GM18868 (cell line): Measurements from ENCODE around the gene SHROOM2.
"Not testable (repeated sequence)": the region's sequence is repeated elsewhere in the genome, so short reads cannot be mapped to it uniquely, and the experiment has no call there.

Experiments used
- ATAC-seq: cut with Tn5 transposase; IDR thresholded peaks from one replicate; pipeline ENCODE4 v1.9.1; 2021; ENCODE audit warnings: mild to moderate bottlenecking, moderate library complexity; ENCODE audit not compliant: unreplicated experiment

The SHROOM2 gene, protein sequence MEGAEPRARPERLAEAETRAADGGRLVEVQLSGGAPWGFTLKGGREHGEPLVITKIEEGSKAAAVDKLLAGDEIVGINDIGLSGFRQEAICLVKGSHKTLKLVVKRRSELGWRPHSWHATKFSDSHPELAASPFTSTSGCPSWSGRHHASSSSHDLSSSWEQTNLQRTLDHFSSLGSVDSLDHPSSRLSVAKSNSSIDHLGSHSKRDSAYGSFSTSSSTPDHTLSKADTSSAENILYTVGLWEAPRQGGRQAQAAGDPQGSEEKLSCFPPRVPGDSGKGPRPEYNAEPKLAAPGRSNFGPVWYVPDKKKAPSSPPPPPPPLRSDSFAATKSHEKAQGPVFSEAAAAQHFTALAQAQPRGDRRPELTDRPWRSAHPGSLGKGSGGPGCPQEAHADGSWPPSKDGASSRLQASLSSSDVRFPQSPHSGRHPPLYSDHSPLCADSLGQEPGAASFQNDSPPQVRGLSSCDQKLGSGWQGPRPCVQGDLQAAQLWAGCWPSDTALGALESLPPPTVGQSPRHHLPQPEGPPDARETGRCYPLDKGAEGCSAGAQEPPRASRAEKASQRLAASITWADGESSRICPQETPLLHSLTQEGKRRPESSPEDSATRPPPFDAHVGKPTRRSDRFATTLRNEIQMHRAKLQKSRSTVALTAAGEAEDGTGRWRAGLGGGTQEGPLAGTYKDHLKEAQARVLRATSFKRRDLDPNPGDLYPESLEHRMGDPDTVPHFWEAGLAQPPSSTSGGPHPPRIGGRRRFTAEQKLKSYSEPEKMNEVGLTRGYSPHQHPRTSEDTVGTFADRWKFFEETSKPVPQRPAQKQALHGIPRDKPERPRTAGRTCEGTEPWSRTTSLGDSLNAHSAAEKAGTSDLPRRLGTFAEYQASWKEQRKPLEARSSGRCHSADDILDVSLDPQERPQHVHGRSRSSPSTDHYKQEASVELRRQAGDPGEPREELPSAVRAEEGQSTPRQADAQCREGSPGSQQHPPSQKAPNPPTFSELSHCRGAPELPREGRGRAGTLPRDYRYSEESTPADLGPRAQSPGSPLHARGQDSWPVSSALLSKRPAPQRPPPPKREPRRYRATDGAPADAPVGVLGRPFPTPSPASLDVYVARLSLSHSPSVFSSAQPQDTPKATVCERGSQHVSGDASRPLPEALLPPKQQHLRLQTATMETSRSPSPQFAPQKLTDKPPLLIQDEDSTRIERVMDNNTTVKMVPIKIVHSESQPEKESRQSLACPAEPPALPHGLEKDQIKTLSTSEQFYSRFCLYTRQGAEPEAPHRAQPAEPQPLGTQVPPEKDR (N-terminal part only)

DNA sequence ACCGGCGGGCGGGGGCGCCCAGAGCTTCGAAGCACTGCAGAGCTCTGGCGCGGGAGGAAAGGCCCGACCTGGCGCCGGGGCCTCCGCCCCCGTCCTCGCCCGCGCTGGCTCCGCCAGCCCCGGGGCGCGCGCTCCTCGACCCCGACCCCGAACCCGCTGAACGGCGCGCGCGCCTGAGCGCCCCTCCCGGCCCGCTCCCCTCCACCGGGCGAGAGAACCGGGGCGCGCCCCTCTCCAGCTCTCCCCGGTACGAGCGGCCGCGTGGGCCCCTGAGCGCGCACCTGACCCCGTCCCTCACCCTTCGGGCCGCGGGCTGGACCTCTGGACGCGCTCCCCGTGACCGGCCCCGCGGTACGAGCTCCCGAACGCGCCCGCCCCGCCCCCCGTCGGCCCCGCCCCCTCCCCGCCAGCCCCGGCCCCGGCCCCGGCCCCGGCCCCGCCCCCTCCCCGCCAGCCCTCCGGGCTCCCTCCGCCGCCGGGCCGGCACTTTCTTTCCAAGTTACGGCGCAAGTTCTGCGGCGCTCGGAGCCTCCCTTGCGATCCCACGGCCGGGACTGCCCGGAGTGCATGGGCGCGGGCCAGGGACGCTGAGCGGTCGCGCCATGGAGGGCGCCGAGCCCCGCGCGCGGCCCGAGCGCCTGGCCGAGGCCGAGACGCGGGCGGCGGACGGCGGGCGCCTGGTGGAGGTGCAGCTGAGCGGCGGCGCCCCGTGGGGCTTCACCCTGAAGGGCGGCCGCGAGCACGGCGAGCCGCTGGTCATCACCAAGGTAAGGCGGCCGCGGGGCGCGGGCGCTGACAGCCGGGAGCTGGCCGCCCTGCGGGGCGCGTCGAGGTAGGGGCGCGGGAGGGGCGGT, at the start of gene SHROOM2:
SHROOM2 (plus strand) TSS at position 486 of the 854 bp plus-strand sequence; CDS start at position 603, 117 bp downstream.
- ATAC-seq: no peak

DNA sequence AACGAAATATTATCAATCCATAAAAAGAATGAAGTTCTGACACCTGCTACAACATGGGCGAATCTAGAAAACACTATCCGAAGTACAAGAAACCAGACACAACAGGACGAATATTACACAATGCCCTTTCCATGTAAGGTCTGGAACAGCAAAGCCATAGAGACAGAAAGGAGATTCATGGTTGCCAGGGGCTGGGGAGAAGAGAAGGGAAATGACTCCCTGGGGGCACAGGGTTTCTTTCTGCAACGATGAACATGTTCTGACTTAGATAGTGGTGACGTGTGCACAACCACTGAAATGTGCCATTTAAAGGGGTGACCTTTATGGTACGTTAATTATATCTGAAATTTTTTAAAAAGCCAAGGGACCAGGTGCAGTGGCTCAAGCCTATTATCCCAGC, 48.9 kb upstream of the SHROOM2 start:
- ATAC-seq: no peak

DNA sequence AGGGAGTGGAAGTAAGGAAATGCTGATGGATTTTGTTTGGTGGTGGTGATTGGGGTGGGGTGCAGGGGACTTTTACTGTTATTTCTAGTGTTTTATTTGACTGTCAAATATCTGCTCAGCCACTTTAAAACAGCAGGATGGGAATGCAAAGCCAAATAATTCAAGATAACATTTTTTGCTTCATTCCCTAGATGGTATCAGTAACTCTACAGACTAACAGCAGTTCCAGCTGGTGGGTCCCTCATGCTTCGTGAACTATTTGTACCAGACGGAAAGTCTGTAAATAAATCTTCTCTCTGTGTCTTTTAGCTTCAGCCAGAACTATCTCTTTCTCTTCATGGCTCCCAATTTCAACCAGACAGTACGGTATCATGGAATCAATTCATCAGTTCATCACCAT, 48.1 kb upstream of the SHROOM2 start:
- ATAC-seq: no peak

DNA sequence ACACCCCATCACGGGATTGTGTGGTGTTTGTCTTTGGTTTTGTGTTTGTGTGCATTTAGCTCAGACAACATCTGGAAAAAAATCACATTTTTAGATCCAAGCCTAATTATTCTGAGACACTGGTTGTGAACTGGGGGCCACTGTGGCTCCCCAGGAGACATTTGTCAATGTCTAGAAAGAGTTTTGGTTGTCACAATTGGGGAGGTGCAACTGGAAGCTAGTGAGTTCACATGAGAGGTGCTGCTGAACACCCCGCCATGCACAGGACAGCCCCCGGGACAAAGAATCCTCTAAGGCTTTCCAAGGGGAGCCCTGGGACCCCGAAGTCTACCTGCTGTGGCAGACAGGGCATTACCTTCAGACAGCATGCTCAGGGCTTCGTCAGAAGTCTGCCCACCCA, 47.1 kb upstream of the SHROOM2 start:
- no peak for ATAC-seq

DNA sequence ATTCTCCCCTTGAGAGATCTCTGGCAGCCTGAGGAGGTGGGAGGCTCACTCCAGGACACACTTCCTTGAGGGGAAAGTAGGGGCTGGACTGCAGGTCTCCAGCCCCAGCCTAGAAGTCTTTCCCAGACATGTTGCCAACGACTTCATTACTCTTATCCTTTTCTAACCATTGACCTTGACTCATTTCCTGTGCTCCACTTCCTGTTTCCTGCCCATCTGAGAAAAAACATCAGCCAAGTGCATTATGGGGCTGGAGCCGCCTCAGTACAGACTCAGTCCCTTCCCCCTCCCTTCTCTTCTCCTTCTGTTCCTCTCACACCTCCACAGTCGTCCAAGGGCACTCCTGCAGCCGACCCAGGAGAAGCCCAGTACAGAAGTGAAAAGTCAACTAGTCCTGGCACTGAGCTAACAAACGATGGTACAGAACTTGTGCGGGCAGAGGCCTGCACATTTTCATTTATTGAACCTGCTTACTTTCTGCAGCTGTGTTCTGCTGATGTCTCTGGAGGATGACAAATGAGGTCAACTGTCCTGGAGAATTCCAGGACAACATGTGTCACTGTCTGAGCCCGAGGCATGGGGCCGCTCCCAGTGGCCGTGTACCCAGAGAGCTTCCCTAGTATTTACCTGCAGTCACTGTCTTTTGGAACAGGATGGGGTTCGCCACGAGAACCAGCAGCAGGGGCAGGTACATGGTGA, 40.7 kb upstream of the SHROOM2 start:
- ATAC-seq: no peak

DNA sequence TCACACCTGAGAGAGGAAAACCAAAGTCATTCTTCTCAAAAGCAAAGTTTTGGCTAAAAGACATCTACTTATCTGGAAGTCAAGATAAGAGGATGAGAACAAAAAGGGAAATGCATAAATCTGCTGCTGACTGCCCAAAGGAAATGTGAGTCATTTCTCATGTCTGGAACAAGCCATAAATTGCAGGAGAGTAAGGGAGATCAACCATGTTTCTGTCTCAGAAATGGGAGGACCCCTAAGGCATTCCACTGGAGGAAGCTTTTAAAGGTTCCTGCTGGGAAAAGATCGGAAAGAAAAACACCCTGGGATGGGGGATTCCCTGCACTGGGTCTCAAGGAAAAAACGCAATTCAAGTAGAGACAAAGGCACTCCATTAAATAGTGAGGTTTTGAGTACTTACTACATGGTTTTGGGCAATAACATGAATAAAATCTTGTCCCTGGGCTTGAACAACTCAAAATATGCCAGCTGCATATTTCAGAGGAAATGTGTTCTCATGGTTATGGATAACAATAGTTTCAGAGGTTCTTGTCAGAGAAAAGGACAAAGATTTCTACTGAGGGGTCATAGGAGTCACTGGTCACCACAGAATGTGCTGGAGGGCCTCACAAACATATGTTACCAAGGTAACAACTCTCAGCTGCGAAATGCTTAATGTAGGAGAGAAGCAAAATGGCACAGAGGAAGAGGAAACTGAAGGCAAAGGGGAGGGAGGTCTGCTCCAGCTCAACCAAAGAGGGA, 39.9 kb upstream of the SHROOM2 start:
- no peak for ATAC-seq

DNA sequence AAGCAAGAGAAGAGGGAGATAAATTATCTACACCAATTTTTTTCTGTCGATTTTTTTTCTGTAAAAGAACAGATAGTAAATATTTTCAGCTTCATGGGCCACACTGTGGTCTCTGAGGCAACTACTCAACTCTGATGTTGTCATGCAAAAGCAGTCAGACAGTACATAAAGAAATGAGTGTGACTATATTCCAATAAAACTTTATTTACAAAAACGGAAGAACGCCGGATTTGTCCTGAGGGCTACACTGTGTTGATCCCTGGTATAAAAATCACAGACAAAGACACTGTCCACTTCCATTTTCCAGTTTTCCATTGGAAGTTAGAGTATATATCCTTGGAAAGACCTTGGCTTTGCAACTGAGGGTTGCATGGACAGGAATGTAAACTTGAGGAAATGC, 38.6 kb upstream of the SHROOM2 start:
- no peak for ATAC-seq

DNA sequence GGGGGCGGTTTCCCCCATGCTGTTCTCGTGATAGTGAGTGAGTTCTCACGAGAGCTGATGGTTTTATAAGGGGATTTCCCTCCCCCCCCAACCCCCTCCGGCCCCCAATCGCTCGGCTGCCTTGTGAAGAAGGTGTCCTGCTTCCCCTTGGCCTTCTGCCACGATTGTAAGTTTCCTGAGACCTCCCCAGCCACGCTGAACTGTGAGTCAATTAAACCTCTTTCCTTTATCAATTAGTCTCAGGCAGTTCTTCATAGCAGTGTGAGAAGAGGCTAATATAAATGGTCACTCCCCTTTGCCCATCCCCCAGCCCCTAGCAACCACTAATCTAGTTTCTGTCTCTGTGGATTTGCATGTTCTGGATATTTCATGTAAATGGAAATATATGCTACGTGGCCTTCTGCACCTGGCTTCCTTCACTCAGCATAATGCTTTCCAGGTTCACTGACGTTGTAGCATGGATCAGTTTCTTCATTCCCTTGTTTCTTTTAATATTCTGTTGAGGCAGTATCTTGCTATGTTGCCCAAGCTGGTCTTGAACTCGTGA, 37.0 kb upstream of the SHROOM2 start:
- no peak for ATAC-seq

DNA sequence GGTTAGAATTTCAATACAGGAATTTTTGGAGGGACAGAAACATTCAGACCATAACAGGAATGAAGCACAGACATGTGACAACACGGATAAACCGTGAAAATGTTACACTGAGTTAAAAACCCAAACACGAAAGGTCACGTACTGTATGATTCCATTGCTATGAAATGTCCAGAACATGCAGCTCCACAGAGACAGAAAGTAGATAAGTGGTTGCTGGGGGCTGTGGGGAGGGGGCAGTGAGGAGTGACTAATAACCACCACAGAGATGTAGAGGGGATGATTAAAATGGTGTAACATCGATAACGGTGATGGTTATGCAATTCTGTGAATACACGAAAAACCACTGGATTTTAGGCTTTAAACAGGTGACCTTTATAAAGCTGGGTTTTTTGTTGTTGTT, 28.9 kb upstream of the SHROOM2 start:
- no peak for ATAC-seq

DNA sequence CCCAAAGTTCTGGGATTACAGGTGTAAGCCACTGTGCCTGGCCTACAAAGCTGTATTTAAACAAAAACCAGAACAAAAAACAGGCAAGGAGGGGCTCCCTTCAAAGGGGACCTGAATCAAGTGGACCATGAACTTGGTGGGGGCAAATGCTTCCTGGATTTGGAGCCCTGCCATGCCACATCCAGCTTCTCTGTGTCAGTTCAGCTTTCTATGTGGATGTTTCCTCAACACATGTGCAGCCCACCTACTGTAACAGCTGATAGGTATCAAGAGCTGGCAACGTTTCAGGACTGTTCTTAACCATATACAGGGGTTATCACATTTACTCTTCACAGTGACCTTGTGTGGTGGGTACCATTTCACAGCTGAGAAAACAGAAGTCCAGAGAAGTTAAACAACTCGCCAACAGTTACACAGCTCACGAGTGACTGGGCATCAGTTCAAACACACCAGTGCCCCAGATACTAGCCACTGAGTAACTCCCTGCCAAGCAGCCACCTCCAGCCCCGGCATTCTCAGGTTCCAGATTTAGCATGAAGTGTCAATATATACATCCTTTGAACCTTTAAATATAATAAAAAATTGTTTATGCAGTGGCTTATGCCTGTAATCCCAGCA, 28.1 kb upstream of the SHROOM2 start:
- no peak for ATAC-seq

DNA sequence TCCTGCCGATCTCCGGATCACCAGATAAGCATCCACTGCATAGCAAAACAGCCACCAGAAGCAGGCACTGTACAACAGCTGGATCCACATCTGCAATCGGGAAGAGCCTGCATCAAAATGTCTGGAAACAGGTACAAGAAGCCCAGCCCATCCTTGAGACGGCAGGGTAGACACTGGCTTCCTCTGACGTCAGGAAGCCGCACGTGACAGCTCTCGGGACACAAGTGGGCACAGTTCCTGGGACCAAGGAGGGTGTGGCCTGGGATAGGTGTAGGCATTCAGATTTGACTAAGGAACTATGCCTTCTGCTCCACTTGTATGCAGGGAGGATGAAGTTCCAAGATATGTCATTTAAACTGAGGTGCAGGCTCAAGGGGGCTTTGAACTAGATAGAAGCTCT, 26.9 kb upstream of the SHROOM2 start:
- no peak for ATAC-seq

DNA sequence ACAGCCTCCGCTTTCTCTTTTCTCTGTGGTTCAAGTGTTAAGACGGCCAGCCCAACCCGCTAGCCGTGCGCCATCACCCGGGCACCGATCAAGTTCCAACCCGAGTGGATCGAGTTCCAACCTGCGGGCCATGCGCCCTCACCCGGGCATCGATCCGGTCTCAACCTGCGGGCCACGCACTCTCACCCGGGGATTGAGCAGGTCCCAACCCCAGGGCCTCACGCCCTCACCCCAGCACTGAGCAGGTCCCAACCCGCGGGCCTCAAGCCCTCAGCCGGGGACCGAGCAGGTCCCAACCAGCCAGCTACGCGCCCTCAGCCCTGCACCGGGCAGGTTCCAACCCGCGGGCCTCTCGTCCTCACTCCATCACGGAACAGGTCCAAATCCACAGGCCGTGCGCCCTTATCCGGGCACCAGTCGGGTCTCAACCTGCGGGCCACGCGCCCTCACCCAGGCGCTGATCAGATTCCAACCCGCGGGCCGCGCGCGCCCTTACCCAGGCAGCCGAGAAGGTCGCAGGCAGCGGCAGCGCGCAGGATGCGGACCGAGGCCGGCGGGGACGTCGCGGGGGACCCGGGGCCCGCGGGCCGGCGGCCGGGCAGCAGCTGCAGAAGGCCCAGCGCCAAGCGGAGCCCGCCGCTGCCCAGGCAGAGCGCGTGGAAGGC, 21.0 kb upstream of the SHROOM2 start:
- ATAC-seq: no peak

DNA sequence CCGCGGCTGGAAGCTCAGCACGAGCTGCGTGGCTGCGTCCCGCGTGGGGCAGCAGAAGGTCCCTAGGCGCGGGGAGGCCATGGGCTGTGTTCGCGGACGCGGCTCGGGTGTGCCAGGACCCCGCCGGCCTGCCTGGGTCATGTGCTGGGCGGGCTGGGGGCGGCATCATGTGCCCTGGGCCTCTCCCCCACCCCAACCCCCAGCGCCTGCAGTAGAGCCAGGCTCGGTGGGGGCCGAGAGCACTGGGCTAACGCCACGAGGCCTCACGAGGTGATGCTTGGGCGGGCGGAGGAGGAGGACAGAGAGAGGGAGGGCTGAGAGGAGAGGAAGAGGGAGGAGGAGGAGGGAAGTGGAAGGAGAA, 20.5 kb upstream of the SHROOM2 start, which contains the start of gene GPR143:
GPR143 (minus strand) TSS at position 111 of the 361 bp plus-strand sequence; CDS start at position 81, 30 bp downstream.
- ATAC-seq: no peak

DNA sequence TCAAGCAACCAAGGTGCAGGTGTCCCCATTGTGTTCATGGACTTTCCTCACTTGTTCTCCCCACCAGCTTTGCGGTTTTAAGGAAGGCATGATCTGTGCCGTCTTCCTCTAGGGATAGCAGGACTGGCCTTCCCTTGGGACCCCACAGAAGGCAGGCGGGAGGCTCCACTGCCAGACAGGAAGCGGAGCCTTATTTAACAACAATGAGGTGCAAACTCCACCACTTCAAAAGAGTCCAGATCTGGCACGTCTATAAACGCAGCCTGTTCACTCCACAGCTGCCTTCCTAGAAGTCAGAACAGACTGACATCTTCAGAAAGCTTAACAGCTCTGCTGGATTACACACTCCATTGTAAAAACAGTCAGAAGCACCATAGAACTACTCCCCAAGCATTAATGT, 18.9 kb upstream of the SHROOM2 start:
- no peak for ATAC-seq

DNA sequence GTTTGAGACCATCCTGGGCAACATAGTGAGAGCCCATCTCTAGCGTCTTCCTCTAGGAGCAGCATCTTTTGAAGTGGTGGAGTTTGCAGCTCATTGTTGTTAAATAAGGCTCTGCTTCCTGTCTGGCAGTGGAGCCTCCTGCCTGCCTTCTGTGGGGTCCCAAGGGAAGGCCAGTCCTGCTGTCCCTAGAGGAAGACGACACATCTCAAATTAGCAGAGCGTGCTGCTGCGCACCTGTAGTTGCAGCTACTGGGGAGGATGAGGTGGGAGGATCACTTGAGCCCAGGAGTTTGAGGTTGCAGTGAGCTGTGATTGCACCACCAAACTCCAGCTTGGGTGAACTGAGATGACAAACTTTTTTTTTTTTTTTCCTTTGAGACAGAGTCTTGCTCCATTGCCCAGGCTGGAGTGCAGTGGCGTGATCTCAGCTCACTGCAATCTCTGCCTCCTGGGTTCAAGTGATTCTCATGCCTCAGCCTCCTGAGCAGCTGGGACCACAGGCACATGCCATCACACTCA, 17.8 kb upstream of the SHROOM2 start:
- not testable (repeated sequence) for ATAC-seq

DNA sequence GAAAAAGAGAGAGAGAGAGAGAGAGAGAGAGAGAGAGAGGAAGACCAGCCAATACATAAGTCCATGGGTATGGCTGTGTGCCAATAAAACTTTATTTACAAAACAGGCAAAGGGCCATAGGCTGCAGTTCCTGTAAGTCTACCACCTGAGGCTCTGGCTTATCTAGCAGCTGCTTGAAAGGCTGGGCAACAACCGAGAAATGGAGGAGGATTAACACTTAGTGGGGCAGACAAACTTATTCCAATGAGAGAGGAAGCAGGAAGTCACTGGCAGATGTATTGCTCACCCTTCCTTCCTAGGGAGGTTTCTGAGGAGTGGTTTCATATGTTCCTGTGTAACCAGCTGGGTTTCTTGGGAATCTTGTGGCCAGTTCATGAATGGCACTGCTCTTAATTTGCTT, 15.9 kb upstream of the SHROOM2 start:
- ATAC-seq: no peak

DNA sequence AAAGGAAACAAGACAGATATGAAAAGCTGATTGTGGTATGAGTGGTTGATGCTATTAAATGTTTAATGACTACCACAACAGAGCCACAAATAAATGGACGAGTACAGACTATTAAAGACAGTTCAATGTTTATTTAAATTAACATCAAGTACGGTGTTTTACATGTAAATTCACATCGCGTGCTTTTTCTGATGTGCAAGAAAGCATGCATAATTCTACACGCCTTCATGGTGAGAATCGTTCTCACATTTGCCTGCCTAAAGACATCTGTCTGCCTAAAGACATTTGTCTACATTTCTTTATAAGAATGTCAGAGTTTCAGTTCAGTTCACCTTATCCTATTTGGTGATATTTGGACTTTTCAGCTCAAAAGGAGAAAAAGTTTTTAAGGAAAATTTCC, 13.3 kb upstream of the SHROOM2 start:
- no peak for ATAC-seq
